ENCODE measurements around the gene CAND1. TPM values are rescaled to one million over a fixed set of nuclear protein-coding genes. Genes with fewer than 3 reads are reported as not detected.

Gene CAND1
- total RNA-seq (100 to 1,000 TPM; 125 to 139 TPM), polyA plus RNA-seq (10 to 100 TPM; 44.5 to 66.3 (median 58.7) TPM), total RNA-seq (143 to 331 (median 235) reads per million in 6 experiments)

DNA sequence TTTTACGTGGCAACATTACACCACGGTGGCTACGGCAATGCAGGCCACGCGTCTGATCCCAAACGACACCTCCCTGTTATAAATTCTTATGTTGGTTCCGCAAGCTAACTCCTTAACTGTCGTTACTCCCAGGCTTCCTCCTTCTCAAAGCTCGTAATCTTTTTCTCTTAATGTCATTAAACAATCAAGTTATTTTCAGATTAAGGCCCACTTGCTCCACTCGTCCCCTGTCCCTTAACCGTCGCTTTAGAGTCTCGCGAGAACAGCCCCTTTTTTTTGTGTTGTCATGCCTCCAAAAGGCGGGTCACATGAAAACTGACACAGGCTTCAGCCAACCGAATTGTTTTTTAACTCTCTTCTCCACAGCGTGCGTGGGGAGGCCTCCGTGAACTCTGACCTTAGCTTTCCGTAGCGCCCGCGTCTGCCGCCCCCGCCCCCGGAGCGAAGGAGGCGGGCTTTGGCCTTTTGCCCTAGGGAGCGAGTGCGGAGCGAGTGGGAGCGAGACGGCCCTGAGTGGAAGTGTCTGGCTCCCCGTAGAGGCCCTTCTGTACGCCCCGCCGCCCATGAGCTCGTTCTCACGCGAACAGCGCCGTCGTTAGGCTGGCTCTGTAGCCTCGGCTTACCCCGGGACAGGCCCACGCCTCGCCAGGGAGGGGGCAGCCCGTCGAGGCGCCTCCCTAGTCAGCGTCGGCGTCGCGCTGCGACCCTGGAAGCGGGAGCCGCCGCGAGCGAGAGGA, at the start of gene CAND1:
Gene CAND1, plus strand, starts transcription at position 463 of the 737 bp plus-strand sequence. CDS start 360 bp downstream, outside the sequence.
- peak within 1 kb of the TSS; percentile 73 to 94 (median 92) for H3K4me3 Mint-ChIP-seq
- H3K4me1 Mint-ChIP-seq = peaks cover 16 to 55% (median 50%) of the 10 kb centered on the region in 4 donors
- DNase-seq (peak; percentile 91 to 99 (median 98)), ATAC-seq (peak; percentile 72 to 78)
- H3K9me3 Mint-ChIP-seq = peaks cover 0 to 4% (median 0%) of the 10 kb centered on the region in 9 donors
- no peaks in the 10 kb centered on the region for H3K27me3 Mint-ChIP-seq
- H3K27ac Mint-ChIP-seq = peak within 1 kb of the TSS; percentile 97 to 100 (median 98)
- POLR2A ChIA-PET = interaction anchor here (0.6 to 2.5 kb wide), 33 partner anchors 8 to 1971 kb away, joined by 3 to 15 read pairs (median 4); partner anchors contain the start of genes CPSF6, DYRK2, HELB and MDM2
- H3K36me3 Mint-ChIP-seq = peaks cover 0 to 6% (median 2%) of the 10 kb centered on the region in 3 donors

DNA sequence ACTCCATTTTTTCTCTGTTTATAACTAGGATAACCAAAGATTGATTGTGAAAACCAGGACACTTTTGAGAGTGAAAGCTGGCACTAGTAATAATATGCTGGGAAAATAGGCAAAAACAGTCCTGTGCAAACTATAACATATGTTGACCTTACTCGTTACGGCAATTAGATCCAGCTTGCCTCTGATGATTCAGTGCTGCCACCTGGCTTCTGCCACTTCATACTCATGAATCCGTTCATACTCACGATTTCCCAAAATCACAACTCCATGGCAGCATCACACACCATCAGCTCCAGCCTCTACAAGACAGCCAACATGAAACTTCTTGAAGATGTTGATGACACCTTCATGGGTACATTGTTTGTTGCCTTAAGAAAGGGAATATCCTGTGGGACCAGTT, 49.1 kb upstream of the CAND1 start:
- POLR2A ChIA-PET = no interaction called here
- Mint-ChIP-seq H3K4me3 (no peak overlapping the region), H3K4me1 (peaks cover 0 to 5% (median 0%) of the 10 kb centered on the region in 4 donors), H3K27ac (no peak overlapping the region), H3K27me3 (peaks cover 0 to 1% (median 0%) of the 10 kb centered on the region in 5 donors), H3K9me3 (no peaks in the 10 kb centered on the region), H3K36me3 (no peaks in the 10 kb centered on the region)
- ATAC-seq = no peak
- no peak for DNase-seq

DNA sequence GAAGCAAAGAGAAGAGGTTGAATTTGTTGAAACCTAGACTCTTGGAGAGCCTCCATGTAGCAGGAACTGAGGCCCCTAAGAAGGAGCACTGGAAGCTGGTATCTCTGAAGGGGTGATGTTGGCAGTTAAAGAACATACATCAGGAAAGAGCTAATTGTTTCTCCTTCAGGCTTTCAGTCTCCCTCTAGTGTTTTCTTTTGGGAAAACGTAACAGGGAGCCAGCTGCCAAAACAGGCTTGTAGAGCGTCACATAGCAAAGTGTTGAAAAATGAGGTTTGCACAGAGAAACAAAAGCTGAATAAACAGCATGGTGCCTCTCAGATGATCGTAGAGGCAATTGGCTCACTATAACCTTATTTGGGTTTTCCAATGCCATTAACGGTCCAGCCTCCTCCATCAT, 46.9 kb upstream of the CAND1 start:
- H3K4me1 Mint-ChIP-seq = peaks cover 0 to 5% (median 0%) of the 10 kb centered on the region in 4 donors
- no peaks in the 10 kb centered on the region for H3K36me3 Mint-ChIP-seq
- peaks cover 0 to 4% (median 0%) of the 10 kb centered on the region in 9 donors for H3K9me3 Mint-ChIP-seq
- H3K4me3 Mint-ChIP-seq = no peak overlapping the region
- H3K27ac Mint-ChIP-seq = no peak overlapping the region
- DNase-seq (no peak), ATAC-seq (no peak)
- POLR2A ChIA-PET = no interaction called here
- H3K27me3 Mint-ChIP-seq = no peaks in the 10 kb centered on the region

DNA sequence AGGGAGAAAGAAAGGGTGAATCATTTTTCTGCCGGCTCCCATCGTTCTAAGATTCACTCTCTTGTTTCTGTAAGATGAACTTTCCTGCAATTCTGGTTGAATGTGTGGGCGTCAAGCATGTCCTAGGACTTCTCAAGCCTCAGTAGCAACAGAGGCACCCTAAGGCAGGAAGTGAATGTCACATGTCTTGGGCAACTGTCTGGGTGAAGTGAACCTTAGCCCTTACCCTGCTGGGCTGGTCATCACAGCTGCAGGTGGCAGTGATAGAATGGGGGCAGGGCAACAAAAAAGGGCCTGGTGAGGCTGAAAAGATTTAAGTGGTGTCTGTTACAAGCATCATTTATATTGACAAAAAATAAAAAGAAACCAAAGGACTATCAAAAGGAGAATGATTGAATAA, 45.9 kb upstream of the CAND1 start:
- DNase-seq = no peak
- peaks cover 0 to 4% (median 0%) of the 10 kb centered on the region in 3 donors for H3K36me3 Mint-ChIP-seq
- no peaks in the 10 kb centered on the region for H3K27me3 Mint-ChIP-seq
- H3K4me1 Mint-ChIP-seq = peaks cover 0 to 5% (median 0%) of the 10 kb centered on the region in 4 donors
- H3K4me3 Mint-ChIP-seq = no peak overlapping the region
- no peak for ATAC-seq
- H3K27ac Mint-ChIP-seq = no peak overlapping the region
- POLR2A ChIA-PET = no interaction called here
- H3K9me3 Mint-ChIP-seq = peaks cover 0 to 8% (median 0%) of the 10 kb centered on the region in 9 donors

DNA sequence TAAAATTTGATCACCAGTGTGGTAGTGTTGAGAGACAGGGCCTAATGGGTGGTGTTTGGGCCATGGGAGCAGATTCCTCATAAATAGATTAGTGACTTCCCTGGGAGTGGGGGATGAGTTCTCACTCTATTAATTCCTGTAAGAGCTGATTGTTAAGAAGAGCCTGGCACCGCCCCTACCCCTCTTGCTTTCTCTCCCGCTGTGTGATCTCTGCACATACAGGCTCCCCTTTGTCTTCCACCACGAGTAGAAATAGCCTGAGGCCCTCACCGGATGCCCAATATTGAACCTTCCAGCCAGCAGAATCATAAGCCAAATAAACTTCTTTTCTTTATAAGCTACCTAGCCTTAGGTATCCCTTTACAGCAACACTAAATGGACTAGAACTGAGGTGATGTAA, 31.9 kb upstream of the CAND1 start:
- Mint-ChIP-seq H3K4me3 (no peak overlapping the region), H3K4me1 (no peaks in the 10 kb centered on the region), H3K9me3 (peaks cover 0 to 12% (median 8%) of the 10 kb centered on the region in 9 donors), H3K27ac (no peak overlapping the region), H3K36me3 (peaks cover 0 to 6% (median 0%) of the 10 kb centered on the region in 3 donors), H3K27me3 (peaks cover 0 to 14% (median 4%) of the 10 kb centered on the region in 5 donors)
- ATAC-seq = no peak
- no peak for DNase-seq
- POLR2A ChIA-PET = no interaction called here

DNA sequence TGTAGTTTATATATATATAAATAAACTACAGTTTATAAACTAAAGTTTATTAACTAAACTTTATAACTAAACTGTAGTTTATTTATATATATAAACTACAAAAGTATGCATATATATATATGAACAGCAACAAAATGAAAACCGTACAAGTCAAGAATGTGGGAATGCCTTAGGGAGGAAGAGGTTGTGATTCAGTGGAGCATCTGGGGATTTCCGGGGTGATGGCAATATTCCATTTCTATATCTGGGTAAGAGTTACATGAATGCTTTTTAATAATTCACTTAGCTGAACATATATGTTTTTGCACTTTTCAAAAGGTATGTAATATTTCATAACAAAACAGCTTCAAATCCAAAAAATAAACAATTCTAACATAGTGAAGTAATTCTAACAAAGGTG, 30.1 kb upstream of the CAND1 start:
- H3K27ac Mint-ChIP-seq = no peak overlapping the region
- H3K27me3 Mint-ChIP-seq = peaks cover 0 to 14% (median 4%) of the 10 kb centered on the region in 5 donors
- ATAC-seq (no peak), DNase-seq (no peak)
- peaks cover 0 to 6% (median 0%) of the 10 kb centered on the region in 3 donors for H3K36me3 Mint-ChIP-seq
- no peak overlapping the region for H3K4me3 Mint-ChIP-seq
- no peaks in the 10 kb centered on the region for H3K4me1 Mint-ChIP-seq
- peaks cover 0 to 12% (median 6%) of the 10 kb centered on the region in 9 donors for H3K9me3 Mint-ChIP-seq
- POLR2A ChIA-PET = no interaction called here

DNA sequence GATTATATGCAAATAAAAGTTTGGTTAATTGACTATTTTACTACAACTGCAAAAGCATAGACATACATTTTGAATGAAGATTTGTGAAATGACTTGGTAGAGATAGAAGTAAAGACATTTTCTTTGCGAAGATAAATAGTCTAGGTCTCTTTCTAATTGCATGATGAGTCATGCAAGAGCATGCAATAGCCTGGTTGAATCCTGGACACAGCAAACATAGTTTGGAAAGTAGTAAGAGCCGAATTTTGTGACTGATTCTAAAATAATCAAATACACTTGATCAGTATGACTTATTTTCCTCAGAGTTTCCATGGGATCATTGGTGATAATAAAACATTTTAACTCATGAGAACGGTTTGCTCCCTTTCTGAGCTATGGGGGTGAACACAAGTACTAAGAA, 27.7 kb upstream of the CAND1 start:
- DNase-seq (no peak), ATAC-seq (no peak)
- Mint-ChIP-seq H3K9me3 (no peaks in the 10 kb centered on the region), H3K27ac (no peak overlapping the region), H3K27me3 (peaks cover 0 to 3% (median 0%) of the 10 kb centered on the region in 5 donors), H3K4me3 (no peak overlapping the region), H3K4me1 (no peaks in the 10 kb centered on the region), H3K36me3 (no peaks in the 10 kb centered on the region)
- POLR2A ChIA-PET = no interaction called here

DNA sequence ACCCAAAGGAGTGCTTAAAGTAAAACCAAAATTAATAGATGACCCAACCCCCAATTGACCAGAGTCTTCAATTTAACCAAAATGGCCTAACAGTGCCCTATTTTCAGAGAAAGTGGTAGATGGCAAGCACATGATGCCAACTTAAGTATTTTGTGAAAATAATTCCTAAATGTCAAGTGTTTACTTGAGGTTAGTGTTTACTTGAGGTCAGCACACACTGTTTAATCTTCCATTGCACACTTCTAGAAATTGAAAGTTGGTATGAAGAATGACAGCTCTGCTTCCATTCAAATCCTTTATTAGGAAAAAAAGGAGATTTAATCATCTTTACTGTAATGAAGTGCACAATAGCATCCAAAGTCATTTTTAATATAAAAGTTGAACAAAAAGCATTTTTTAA, 25.9 kb upstream of the CAND1 start:
- Mint-ChIP-seq H3K27me3 (peaks cover 0 to 5% (median 0%) of the 10 kb centered on the region in 5 donors), H3K4me3 (no peak overlapping the region), H3K9me3 (no peaks in the 10 kb centered on the region), H3K36me3 (no peaks in the 10 kb centered on the region), H3K4me1 (no peaks in the 10 kb centered on the region), H3K27ac (no peak overlapping the region)
- POLR2A ChIA-PET = no interaction called here
- ATAC-seq = no peak
- DNase-seq = no peak

DNA sequence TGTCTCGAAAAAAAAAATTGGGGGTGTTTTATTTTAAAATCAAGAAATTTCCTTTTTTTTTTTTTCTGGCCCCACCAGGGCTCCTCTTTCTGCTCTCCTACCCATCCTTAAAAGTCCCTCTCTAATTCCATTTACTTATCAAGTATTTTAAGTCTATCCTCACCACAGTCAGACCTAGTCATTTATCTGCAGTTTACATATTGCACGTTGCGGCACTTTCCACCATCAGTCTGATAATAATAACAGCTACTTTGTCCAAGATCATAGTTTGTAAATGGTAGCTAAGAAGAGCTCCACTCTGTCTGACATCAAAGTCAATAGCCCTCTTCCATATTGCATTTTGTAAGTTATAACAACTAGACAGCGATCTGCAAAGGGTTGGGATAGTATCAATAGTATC, 23.6 kb upstream of the CAND1 start:
- Mint-ChIP-seq H3K27me3 (peaks cover 0 to 5% (median 0%) of the 10 kb centered on the region in 5 donors), H3K27ac (no peak overlapping the region), H3K9me3 (no peaks in the 10 kb centered on the region), H3K4me3 (no peak overlapping the region), H3K36me3 (no peaks in the 10 kb centered on the region), H3K4me1 (no peaks in the 10 kb centered on the region)
- ATAC-seq = no peak
- POLR2A ChIA-PET = no interaction called here
- no peak for DNase-seq

DNA sequence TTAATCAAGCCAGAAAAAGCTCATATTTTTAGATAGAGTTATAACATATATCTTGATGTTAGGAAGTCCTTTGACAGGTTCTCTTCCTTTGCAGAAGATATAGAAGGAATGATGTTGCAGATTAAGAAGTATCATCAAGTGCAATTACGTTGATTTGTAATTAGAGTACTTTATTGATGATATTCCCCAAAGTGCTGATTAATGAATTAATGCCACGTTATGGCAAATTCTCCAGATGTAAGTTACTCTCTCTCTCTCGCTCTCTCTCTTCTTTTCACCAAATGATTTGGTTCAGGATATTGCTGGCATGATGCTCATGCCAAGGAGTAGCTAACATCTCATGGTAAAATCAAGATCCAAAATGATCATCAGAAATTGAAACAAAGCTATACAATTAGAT, 18.1 kb upstream of the CAND1 start:
- Mint-ChIP-seq H3K27me3 (peaks cover 4 to 13% (median 5%) of the 10 kb centered on the region in 5 donors), H3K27ac (no peak overlapping the region), H3K36me3 (no peaks in the 10 kb centered on the region), H3K9me3 (no peaks in the 10 kb centered on the region), H3K4me3 (no peak overlapping the region), H3K4me1 (no peaks in the 10 kb centered on the region)
- DNase-seq (no peak), ATAC-seq (no peak)
- POLR2A ChIA-PET = no interaction called here

DNA sequence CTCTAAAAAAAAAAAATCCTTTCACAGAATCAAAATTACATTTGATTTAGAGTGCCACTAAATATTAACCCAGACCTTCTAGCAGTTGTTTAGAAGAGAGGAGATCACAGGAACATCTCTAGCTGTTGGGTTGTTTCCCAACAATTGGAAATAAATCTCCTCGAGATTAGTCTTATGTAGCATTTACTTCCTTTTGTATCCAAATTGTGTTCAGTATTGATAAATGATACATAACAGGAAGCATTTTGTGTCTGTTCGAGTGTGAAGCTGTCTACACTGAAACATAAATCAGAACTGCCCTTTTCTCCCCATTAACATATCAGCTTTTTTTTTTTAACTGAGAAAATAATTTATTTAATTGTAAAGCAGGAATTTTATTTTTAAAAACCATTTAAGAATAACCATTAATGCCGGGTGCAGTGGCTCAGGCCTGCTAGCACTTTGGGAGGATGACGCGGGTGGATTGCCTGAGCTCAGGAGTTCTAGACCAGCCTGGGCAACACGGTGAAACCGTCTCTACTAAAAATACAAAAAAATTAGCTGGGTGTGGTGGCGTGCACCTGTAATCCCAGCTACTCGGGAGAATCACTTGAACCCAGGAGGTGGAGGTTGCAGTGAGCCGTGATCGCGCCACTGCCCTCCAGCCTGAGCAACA, 14.7 kb upstream of the CAND1 start:
- no peaks in the 10 kb centered on the region for H3K4me1 Mint-ChIP-seq
- ATAC-seq = no peak

DNA sequence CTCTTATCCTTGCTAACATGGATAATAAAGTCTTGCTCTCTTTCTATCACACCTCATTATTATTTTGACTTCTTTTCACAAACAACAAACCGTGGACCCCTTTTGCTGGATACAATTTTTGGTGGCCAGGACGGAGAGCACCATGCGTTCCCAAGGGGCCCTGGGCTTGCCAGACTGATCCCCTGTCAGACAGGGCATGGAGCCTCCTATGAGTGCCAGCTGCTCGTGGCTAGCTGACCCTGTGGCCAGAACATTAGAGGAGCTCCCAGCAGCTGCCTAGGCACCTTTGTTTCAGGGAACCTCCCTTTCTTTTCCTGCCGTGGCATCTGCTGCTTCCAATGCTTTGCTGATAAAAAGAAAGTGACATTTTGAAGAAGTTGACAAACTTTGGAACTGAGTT, 12.5 kb upstream of the CAND1 start:
- Mint-ChIP-seq H3K27me3 (peaks cover 1 to 4% (median 3%) of the 10 kb centered on the region in 5 donors), H3K4me3 (no peak overlapping the region), H3K9me3 (no peaks in the 10 kb centered on the region), H3K4me1 (no peaks in the 10 kb centered on the region), H3K36me3 (no peaks in the 10 kb centered on the region), H3K27ac (no peak overlapping the region)
- POLR2A ChIA-PET = no interaction called here
- ATAC-seq (no peak), DNase-seq (no peak)

More for the DNA sequence above, 14.7 kb upstream of the CAND1 start:
- H3K27me3 Mint-ChIP-seq = peaks cover 1 to 13% (median 8%) of the 10 kb centered on the region in 5 donors
- POLR2A ChIA-PET = no interaction called here
- DNase-seq = no peak
- no peak overlapping the region for H3K4me3 Mint-ChIP-seq
- H3K9me3 Mint-ChIP-seq = no peaks in the 10 kb centered on the region
- no peak overlapping the region for H3K27ac Mint-ChIP-seq
- H3K36me3 Mint-ChIP-seq = no peaks in the 10 kb centered on the region

DNA sequence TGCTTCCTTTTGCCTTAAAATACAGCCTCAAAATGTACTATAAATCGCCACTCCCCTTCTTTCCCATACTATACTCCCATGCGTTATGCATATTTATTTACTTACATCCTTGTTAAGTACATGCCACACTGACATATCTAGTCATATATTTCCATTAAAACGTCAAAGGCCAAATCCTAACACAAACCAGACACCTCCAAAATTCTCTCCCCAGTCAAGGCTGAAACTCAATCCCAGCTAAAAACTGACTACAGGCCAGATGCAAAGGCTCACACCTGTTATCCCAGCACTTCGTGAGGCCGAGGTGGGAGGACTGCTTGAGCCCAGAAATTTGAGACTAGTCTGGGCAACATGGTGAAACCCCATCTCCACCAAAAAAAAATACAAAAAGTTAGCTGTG, 5.7 kb upstream of the CAND1 start:
- ATAC-seq = no peak
- peaks cover 0 to 4% (median 0%) of the 10 kb centered on the region in 9 donors for H3K9me3 Mint-ChIP-seq
- DNase-seq = no peak
- no peak overlapping the region for H3K4me3 Mint-ChIP-seq
- POLR2A ChIA-PET = no interaction called here
- H3K36me3 Mint-ChIP-seq = no peaks in the 10 kb centered on the region
- no peak overlapping the region for H3K27ac Mint-ChIP-seq
- no peaks in the 10 kb centered on the region for H3K27me3 Mint-ChIP-seq
- H3K4me1 Mint-ChIP-seq = peaks cover 1 to 13% (median 10%) of the 10 kb centered on the region in 4 donors
